GM18873 (cell line): ENCODE measurements around the gene CLCN3.
"Not testable (repeated sequence)": the region's sequence is repeated elsewhere in the genome, so short reads cannot be mapped to it uniquely, and the experiment has no call there.

Source experiments
- ATAC-seq: cut with Tn5 transposase; IDR thresholded peaks from one replicate; pipeline ENCODE4 v1.9.1; 2021; ENCODE audit warnings: mild to moderate bottlenecking, moderate library complexity, moderate number of reproducible peaks; ENCODE audit not compliant: unreplicated experiment, low FRiP score

Gene CLCN3

DNA sequence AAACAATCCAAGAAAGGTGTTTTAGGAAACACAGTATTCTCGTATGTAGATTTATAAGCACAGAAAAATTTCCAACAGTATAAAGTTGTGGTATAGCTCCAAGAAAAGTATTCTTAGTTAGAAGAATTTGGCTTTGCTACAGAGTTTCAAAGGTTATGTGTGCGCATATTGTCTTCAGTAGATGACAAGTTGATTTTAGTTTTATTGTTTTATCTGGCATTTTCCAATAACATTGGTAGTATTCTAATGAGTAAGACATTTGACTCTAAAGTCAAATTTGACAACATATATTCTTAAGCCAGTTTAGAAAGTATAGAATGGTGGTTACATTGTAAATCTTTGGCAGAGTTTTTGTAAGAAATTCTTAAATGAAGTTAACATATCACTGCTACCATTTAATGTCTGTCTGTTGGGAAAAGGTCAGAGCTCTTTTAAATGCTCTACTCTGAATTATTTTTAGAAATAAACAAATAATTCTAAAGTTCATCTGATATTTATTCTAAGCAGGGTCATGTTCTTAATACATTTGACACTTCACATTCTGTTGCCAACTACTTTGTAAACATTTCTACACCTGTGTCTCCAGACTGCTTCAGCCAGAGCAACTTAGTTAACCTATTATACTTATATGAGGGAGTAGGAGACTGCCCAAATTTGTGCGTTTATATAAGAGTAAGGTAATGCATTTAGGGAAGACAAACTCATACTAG is 30.0 kb downstream of the CLCN3 start:
- no peak for ATAC-seq

GRCh38 chr4:169652535-169652934 is 32.2 kb downstream of the CLCN3 start:
- ATAC-seq = no peak

DNA sequence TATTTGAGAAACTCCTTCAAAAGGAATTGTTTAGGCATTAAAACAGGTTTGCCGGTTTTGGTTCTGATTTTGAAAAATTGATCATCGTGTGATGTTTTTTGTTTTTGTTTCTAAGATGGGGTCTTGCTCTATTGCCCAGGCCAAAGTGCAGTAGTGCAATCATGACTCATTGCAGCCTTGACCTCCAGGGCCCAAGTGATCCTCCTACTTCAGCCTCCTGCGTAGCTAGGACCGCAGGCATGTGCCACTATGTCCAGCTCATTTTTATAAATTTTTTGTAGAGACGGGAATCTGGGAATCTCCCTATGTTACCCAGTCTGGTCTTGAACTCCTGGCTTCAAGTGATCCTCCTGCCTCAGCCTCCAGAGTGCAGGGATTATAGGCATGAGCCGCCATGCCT is 35.0 kb downstream of the CLCN3 start:
- ATAC-seq = no peak

DNA sequence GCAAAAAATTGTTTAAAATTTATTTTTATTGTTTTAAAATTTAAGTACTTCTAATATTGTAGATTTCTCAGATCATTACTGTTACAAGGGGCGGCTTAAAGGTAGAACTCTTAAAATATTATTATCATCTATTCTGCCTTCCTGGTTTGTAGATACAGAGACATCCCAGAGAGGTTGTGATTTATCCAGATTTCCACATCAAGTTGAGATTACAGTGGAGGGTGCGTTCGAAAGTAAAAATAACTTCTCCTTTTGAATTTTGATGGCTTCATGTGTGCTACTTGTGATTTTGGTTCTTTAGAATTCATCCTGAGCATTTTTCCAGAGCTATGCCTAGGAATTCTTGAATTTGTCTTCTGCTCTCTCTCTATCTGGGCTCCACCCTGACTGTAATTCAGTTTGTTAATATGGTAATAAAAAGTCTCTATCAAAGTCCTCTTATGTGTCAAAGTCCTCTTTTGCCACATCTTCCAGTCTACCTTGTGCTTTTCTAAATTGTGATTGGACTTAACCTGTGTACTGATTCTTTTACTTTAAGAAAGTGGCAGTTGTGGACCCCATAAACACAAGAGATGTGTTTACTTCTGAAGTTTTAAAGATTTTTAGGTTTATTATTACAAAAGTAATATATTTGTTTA is 37.2 kb downstream of the CLCN3 start:
- no peak for ATAC-seq

DNA sequence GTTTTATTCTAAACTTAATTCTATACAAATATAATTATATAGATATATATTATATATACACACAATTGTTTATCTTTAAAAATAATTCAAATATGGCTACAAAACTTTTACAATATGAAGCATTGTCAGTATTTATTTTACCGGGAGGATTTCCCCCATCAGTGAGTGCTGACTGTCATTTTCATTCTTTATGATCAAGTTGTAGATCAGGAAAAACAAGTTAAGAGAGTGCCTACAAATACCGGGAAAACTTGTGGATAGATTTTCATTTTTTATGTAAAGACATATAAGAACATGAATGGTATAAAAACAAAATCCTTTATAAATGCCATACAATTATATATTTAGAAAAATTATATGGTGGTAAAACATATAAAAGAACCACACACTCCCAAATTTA is 37.8 kb downstream of the CLCN3 start:
- ATAC-seq = no peak

- no peak for ATAC-seq
Measured at GRCh38 chr4:169658975-169659715, 38.8 kb downstream of the CLCN3 start.

GRCh38 chr4:169659716-169660670 is 39.6 kb downstream of the CLCN3 start:
- ATAC-seq = peak; percentile 96

DNA sequence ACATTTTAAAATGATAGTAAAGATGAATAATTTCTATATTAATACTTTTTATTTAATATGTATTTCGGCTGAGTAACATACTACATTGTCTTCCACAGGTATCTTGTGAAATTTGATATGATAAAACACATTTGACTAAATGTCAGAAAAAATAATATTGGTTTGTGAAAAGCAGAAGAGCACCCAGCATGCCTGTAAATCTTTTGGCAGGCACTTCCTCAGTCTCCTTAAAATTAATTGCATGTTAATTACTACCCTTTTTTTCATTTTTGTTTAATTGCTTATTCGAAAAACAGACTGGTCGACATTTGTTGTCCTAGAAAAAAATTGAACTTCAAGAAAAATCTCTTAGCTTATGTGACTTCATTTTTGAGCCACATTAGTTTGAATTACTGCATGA is 40.6 kb downstream of the CLCN3 start:
- no peak for ATAC-seq

DNA sequence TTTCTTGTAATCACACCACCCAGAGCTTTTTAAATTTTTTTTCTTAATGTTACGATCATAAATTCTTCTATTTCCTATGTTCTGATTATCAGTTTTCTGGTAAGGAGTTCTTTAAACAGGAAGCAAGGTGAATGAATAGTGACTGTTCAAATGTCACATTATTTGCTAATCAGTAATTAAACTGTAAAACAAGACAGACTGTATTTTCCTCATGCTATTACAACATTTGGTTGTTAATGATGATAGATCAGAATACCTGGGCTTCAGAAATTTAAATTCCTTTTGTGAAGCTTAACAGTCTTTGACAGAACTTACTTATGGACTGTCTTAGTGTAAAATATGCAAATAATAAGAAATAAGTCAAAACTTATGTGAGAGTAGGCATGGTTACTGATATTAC is 41.4 kb downstream of the CLCN3 start:
- no peak for ATAC-seq

DNA sequence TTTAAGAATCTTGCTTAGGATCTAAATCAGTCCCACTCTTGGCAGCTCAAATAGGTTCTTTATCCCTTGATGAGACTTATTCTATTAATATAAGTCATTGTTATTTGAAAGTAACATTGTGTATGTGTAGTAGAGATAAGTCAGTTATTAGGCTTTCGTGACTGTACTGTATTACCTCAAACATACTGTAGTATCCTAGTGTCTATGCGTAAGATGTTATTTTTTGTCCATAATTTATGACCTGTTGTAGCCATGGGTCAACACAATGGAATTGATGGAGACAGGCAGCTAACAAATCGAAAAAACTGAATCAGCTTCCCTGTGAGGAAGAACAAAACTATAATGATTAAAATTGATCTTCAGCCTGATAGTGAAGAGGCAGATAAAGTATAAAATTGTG is 41.8 kb downstream of the CLCN3 start:
- ATAC-seq = no peak

GRCh38 chr4:169663402-169663801 is 43.0 kb downstream of the CLCN3 start:
- ATAC-seq = no peak

DNA sequence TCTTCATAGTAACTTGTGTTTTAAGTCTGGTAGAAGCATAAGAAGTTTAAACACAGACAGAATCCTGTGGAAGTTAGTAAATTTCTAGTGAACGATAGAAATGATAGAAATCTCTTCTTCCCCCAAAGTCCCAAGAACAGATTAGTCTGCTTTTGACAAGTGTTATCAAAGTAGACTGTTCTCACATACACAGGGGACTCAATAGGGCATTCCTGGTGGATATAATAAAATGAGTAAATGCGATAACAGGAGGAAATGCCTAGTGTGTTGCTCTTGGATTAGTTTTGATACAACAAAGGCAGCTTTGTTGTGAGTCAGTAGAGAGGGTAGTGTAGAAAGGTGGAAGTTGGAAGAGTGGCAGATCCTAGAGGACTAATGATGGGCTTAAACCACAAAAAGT is 43.5 kb downstream of the CLCN3 start:
- no peak for ATAC-seq

GRCh38 chr4:169664615-169665014 is 44.2 kb downstream of the CLCN3 start:
- no peak for ATAC-seq

- ATAC-seq = no peak
Measured at GRCh38 chr4:169665046-169665737, 44.8 kb downstream of the CLCN3 start.

- no peak for ATAC-seq
Measured at GRCh38 chr4:169668069-169668721, 47.8 kb downstream of the CLCN3 start.

- peak; percentile 71 for ATAC-seq
Measured at GRCh38 chr4:169675825-169676224, 55.4 kb downstream of the CLCN3 start.

DNA sequence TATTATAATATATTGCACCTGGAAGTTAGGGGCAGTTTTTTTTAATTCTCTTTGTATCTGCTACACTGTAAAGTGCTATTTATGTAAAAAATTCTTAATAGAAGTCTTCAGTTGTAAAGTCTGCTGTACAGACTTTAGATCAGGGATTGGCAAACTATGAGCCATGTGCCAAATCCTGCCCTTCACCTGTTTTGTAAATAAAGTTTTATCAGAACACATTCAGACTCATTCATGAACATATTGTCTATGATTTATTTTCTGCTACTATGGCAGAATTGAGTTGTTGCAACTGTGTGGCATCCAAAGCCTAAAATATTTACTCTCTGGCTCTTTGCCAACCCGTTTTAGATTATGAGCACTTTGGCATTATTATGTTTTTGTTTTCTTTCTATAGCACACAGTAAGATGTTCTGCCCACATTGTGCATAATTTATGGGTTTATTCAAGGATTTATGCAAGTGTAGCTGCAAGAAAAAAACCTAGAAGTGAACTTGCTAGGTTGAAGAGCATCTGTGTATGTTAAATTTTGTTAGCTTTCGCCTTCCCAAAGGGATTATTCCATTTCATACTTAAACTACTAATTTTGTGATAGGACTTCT is 56.9 kb downstream of the CLCN3 start:
- ATAC-seq = no peak

DNA sequence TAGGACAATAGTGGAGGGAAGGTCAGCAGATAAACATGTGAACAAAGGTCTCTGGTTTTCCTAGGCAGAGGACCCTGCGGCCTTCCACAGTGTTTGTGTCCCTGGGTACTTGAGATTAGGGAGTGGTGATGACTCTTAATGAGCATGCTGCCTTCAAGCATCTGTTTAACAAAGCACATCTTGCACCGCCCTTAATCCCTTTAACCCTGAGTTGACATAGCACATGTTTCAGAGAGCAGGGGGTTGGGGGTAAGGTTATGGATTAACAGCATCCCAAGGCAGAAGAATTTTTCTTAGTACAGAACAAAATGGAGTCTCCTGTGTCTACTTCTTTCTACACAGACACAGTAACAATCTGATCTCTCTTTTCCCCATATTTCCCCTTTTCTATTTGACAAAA is 58.1 kb downstream of the CLCN3 start:
- ATAC-seq = not testable (repeated sequence)

GRCh38 chr4:169678951-169679591 is 58.7 kb downstream of the CLCN3 start:
- ATAC-seq = not testable (repeated sequence)
